Activated B cell treated with CpG ODN at 0.5 μM for 24 hours (primary cell): Measurements from ENCODE around the gene STARD4. TPM values are rescaled to one million over a fixed set of nuclear protein-coding genes. Genes with fewer than 3 reads are reported as not detected.

Experiments used
- ATAC-seq: fragments of 200-7000 bp; cut with Tn5 transposase; one replicate; pipeline ENCODE4 v1.10.0; 2021; ENCODE audit warnings: low read depth, mild to moderate bottlenecking, moderate library complexity
- CTCF ChIA-PET: fragments of 350-600 bp; sonication (Branson Sonifier 250); formaldehyde crosslinking; loops from one replicate; lab custom pipeline; 2021; ENCODE audit warnings: antibody characterized with exemption; lab: Charles Lee
- POLR2A ChIA-PET: fragments of 350-600 bp; sonication (Branson Sonifier 250); formaldehyde crosslinking; loops from one replicate; lab custom pipeline; 2021; ENCODE audit warnings: antibody characterized with exemption; lab: Charles Lee
- DNase-seq: peaks from one replicate; pipeline ENCODE4 v3.0.0; 2022
- H3K27ac Mint-ChIP-seq: one replicate; pipeline ENCODE4 v1.8.0; 2020; ENCODE audit warnings: mixed read lengths
- H3K27me3 Mint-ChIP-seq: one replicate; pipeline ENCODE4 v1.8.0; 2021; ENCODE audit warnings: mixed read lengths
- H3K36me3 Mint-ChIP-seq: one replicate; pipeline ENCODE4 v1.8.0; 2021; ENCODE audit warnings: low read depth, mixed read lengths
- H3K4me1 Mint-ChIP-seq: one replicate; pipeline ENCODE4 v1.8.0; 2021; ENCODE audit warnings: mixed read lengths
- H3K4me3 Mint-ChIP-seq: one replicate; pipeline ENCODE4 v1.8.0; 2020; ENCODE audit warnings: mild to moderate bottlenecking, mixed read lengths
- H3K9me3 Mint-ChIP-seq: one replicate; pipeline ENCODE4 v1.8.0; 2020; ENCODE audit warnings: mixed read lengths
- intact Hi-C: fragments of 100-400 bp; cut with micrococcal nuclease; formaldehyde crosslinking; loops from one replicate; pipeline ENCODE4 v1.15.1; 2024
- total RNA-seq: library from RNA; stranded (reverse); gene quantifications from 2 replicates; pipeline ENCODE4 v1.2.3, GENCODE V29; 2022
- TF ChIP-seq, protein P1 (sequence below): fragments of 200-600 bp; IDR thresholded peaks from one replicate; pipeline ENCODE4 v1.8.0; 2022; ENCODE audit warnings: antibody characterized with exemption, mild to moderate bottlenecking

The STARD4 gene
- total RNA-seq, 1 donor from 2014 or later: 40.3 TPM

DNA sequence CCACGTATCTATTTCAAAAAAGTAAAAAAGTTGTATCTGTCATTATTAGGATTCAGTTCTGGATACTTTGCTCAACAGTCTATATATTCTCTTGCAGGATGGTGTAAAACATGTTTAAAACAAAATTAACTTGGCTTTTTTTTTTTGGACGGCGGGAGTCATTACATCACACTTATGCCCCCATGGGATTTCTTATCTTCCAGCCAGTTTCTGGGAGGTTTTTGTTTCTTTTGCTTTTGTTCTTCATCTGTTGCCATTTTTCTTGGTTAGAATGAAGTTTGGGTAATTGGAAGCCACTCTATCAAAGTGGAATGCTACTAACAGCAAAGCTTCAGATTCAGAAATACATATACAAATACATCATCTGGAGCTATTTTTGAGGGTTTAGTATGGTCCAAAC lies 1.8 kb upstream of the STARD4 start:
- no peak overlapping the region for H3K4me3 Mint-ChIP-seq
- H3K4me1 Mint-ChIP-seq: peaks cover 29% of the 10 kb centered on the region
- intact Hi-C loops: loop anchor here (5.0 to 10.0 kb wide), 7 partner anchors 903 to 1998 kb away; partner anchors contain the start of genes EPB41L4A, MAN2A1, REEP5 and SRP19
- H3K9me3 Mint-ChIP-seq: no peaks in the 10 kb centered on the region
- DNase-seq (no peak), ATAC-seq (no peak)
- CTCF ChIA-PET: interaction anchor here (1.0 to 6.5 kb wide), 2 partner anchors 18 to 647 kb away, joined by 3 to 52 read pairs; no protein-coding TSS in a partner anchor
- POLR2A ChIA-PET: no interaction called here
- TF ChIP-seq, protein P1, sequence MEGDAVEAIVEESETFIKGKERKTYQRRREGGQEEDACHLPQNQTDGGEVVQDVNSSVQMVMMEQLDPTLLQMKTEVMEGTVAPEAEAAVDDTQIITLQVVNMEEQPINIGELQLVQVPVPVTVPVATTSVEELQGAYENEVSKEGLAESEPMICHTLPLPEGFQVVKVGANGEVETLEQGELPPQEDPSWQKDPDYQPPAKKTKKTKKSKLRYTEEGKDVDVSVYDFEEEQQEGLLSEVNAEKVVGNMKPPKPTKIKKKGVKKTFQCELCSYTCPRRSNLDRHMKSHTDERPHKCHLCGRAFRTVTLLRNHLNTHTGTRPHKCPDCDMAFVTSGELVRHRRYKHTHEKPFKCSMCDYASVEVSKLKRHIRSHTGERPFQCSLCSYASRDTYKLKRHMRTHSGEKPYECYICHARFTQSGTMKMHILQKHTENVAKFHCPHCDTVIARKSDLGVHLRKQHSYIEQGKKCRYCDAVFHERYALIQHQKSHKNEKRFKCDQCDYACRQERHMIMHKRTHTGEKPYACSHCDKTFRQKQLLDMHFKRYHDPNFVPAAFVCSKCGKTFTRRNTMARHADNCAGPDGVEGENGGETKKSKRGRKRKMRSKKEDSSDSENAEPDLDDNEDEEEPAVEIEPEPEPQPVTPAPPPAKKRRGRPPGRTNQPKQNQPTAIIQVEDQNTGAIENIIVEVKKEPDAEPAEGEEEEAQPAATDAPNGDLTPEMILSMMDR: no peak
- peak overlapping the region; percentile 6 for H3K27ac Mint-ChIP-seq
- no peaks in the 10 kb centered on the region for H3K27me3 Mint-ChIP-seq
- H3K36me3 Mint-ChIP-seq: peaks cover 12% of the 10 kb centered on the region

DNA sequence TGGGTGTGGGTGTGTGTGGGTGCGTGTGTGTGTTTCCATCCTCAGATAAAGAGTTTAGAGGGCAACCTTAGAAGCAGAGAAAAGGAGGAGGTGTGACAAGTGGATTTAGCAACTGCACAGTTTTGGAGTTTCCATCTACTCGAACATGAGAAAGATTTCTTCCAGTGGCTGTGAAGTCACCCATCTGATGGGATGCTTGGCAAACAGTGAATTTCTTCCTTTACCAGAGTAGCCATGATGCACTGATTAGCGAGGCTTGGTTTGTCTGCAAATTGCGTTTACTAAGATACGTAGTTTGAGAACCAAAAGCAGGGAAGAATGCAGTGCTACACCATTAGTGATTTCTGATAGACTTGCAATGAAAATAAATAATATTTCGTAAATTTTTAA lies 791 bp upstream of the STARD4 start:
- peak overlapping the region; percentile 99 for H3K4me3 Mint-ChIP-seq
- TF ChIP-seq, protein P1: no peak
- DNase-seq: no peak
- no peak for ATAC-seq
- POLR2A ChIA-PET: interaction anchor here (0.6 to 3.0 kb wide), 3 partner anchors 18 to 648 kb away, joined by 3 to 33 read pairs (median 8); no protein-coding TSS in a partner anchor
- no peaks in the 10 kb centered on the region for H3K9me3 Mint-ChIP-seq
- H3K36me3 Mint-ChIP-seq: peaks cover 12% of the 10 kb centered on the region
- peak overlapping the region; percentile 99 for H3K27ac Mint-ChIP-seq
- peaks cover 32% of the 10 kb centered on the region for H3K4me1 Mint-ChIP-seq
- H3K27me3 Mint-ChIP-seq: no peaks in the 10 kb centered on the region
- CTCF ChIA-PET: interaction anchor here (6.5 kb wide), 1 partner anchor 19 kb away, joined by 52 read pairs; no protein-coding TSS in a partner anchor
- intact Hi-C loops: loop anchor here (1.0 to 10.0 kb wide), 14 partner anchors 17 to 1999 kb away; partner anchors contain the start of genes DCP2, EPB41L4A, MAN2A1 and NREP

DNA sequence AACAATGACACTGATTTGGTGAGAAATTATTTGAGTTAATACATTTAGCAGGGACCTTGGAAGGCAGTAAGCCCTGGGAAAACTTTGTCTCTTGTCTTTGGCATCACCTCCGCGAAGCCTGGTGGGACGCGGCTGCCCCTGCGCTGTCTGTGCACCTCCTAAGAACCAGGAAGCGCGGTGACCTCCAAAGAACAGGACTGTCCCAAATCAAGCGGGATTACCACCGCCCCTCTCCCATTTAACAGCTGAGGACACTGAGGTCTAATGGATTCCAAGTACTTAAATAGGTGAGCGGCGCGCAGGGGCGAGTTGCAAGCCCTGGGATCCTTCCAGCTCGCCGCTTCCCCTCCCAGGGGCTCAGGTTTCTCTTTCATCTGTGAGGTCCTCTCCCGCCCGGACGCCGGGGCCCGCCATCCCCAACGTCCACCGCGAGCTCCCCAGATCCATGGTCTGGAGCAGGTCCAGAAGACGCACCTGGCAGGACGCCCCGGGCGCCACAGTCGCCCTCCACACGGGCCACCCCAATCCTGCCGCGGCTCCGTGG lies 432 bp downstream of the STARD4 start:
- intact Hi-C loops: loop anchor here (2.0 to 10.0 kb wide), 13 partner anchors 39 to 2000 kb away; partner anchors contain the start of genes DCP2, EPB41L4A, MAN2A1 and NREP
- POLR2A ChIA-PET: interaction anchor here (0.6 to 3.0 kb wide), 11 partner anchors 11 to 1278 kb away, joined by 3 to 33 read pairs (median 4); partner anchors contain the start of genes NREP and SLC25A46
- CTCF ChIA-PET: interaction anchor here (1.2 to 6.5 kb wide), 2 partner anchors 20 to 39 kb away, joined by 5 to 52 read pairs; no protein-coding TSS in a partner anchor
- ATAC-seq: no peak
- DNase-seq: no peak
- peak overlapping the region; percentile 99 for H3K27ac Mint-ChIP-seq
- no peaks in the 10 kb centered on the region for H3K9me3 Mint-ChIP-seq
- TF ChIP-seq, protein P1: no peak
- H3K36me3 Mint-ChIP-seq: peaks cover 12% of the 10 kb centered on the region
- no peaks in the 10 kb centered on the region for H3K27me3 Mint-ChIP-seq
- H3K4me3 Mint-ChIP-seq: peak overlapping the region; percentile 99
- H3K4me1 Mint-ChIP-seq: peaks cover 35% of the 10 kb centered on the region

DNA sequence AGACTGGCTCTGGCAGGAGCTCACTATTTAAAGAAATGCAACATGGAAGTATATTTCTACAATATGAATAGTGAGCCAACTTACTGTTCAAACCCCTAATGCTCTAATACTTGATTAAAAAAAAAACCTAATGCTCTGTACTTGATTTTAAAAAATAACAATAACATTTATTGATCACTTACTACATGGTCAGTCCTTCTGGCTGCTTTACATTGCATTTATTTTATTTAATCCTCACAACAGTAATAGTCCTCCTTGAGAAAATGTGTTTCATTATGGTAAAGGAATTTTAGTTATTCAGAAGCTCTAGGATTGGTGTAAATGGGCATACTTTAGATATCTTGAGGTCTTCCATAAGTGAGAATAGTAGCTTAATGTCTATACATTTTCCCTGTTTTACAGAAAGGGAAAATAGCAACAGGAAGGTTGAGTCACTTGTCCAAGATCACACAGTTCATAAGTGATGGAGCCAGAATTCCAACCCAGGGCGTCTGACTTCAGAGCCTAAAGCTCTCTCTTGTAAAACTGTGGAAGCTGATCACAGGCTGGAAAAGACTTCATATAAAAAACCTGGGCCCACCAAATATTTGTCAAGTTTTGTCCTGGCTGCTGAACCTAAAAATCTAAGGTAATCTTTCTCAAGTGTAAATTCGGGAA lies 1.0 kb downstream of the STARD4 start:
- ATAC-seq (no peak), DNase-seq (no peak)
- H3K4me3 Mint-ChIP-seq: peak overlapping the region; percentile 99
- peaks cover 35% of the 10 kb centered on the region for H3K4me1 Mint-ChIP-seq
- CTCF ChIA-PET: interaction anchor here (1.2 to 6.5 kb wide), 2 partner anchors 21 to 40 kb away, joined by 5 to 52 read pairs; no protein-coding TSS in a partner anchor
- intact Hi-C loops: loop anchor here (5.0 to 10.0 kb wide), 7 partner anchors 906 to 2001 kb away; partner anchors contain the start of genes EPB41L4A, MAN2A1, REEP5 and SRP19
- H3K9me3 Mint-ChIP-seq: no peaks in the 10 kb centered on the region
- H3K36me3 Mint-ChIP-seq: peaks cover 12% of the 10 kb centered on the region
- POLR2A ChIA-PET: interaction anchor here (0.7 to 3.0 kb wide), 11 partner anchors 11 to 1279 kb away, joined by 3 to 33 read pairs (median 4); partner anchors contain the start of genes NREP and SLC25A46
- peak overlapping the region; percentile 99 for H3K27ac Mint-ChIP-seq
- H3K27me3 Mint-ChIP-seq: no peaks in the 10 kb centered on the region
- TF ChIP-seq, protein P1: no peak
